HG02588 (cell line): Measurements from ENCODE around the gene OARD1.

ENCODE experiments used
- ATAC-seq: cut with Tn5 transposase; IDR thresholded peaks from one replicate; pipeline ENCODE4 v1.9.1; 2021; ENCODE audit warnings: mild to moderate bottlenecking, moderate library complexity; ENCODE audit not compliant: unreplicated experiment

OARD1 gene

DNA sequence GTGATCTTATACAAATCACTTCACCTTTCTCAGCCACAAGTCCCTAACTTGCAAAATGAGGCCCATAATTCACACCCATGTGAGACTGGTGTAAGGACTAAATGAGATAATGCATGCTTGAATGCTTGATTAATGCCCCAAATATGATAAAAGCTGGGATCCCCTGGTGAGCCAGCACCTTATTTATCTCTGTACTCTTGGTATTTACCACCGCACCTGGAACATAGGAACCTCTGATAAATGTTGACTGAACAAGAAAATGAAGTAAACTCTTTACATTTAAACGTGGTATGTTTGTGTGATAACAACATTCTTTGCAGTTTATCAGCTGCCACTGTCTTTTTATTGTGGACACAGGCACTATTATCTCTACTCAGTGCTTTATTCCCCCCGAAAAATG is 21.6 kb downstream of the OARD1 start:
- no peak for ATAC-seq

DNA sequence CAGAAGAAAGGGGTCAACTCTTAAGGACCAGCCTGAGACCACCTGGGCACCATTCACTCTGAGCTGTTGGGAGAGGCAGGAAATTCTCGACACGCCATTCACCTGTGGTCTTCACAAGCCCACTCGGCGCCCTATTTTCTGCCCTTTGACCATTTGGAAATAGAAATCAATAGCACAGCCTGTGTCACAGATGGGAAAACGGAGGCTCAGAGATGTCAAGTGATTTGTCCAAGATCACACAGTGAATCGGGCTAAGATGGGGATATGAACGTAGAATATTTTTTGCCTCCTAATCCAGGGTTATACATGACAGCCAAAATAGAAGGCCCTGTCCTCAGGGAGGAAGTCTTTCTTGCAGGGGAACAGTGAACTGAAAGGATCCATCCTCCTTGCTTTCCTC is 22.2 kb downstream of the OARD1 start:
- ATAC-seq = no peak

DNA sequence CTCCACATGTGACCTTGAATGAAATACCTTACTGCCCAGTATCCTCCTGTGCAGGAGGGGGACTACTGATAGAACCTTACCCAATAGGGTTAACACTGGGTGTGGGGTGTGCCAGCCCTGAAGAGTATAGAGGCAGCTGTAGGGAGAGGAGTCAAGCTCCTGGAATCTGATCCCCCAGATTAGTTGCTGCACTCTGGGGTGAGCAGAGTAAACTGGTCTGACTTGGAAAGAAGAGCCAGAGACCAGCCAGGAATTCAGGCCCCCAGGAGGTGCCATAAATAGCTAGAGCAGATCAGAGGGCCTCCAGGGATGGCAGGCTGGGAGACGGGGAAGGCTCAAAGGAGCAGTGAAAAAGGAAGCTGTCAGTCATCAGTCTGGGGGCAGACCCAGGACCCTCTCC is 22.6 kb downstream of the OARD1 start:
- ATAC-seq = no peak

DNA sequence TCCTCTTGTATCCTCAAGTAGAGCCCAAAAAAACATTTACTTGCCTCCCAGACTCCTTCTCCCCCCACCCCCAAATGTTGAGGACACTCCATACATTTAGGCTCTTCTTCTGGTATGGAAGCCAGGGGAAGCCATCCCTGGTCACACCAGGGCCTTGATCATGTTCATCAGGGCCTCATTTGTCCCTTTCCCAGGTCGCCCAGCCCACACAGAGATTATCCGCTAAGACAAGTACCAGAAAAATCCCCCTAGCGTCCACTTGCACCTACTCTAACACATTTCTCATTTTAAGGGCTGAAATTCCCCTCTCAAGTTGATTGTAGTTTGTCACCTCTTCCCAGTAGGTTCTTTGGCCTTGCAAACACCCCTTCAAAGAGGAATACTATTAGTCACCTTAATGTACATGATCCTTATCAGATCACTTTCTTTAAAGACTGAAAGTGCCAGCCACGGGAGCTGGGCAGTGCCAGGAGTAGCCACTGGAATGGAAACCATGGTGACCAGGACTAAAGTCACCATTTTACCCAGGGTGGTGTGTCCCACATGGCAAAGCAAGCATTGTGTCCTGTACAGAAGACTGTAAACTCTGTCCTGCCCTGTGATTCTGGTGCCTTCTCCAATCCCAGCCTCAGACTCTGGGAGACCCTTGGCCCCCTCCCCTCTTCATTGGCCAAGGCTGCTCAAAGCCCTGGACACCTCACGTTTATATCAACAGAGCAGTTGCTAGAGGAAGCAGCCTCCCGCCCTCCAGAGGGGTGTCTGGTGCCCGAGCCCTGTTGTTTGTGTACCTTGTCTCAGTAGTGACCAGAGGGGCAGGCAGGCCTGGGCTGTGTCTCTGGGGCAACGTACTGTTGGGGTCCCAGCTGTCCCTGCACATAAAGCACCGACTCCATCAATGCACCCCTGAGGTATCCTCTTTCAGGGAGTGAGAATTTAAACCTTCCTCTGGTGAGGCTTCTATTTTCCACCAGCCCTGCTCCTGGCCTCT is 24.1 kb downstream of the OARD1 start:
- ATAC-seq = no peak

DNA sequence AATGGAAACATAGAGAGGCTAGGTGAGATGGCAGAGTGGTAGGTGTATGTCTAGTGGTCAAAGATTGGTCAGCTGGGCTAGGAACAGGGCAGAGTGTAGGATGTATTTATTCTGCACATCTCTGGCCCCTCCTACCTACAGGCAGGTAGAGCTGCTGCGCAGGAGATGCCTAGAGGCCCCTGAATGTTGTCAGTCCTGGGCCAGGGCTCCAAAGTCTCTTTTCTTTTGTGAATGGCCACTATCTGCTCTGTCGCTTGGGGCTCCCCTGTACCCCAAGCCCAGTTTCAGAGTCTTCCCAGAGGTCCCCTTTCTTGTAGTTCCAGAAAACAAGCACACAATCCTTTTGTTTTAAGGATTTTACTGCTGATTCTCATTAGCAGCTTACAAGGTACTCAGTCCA is 24.9 kb downstream of the OARD1 start:
- no peak for ATAC-seq

DNA sequence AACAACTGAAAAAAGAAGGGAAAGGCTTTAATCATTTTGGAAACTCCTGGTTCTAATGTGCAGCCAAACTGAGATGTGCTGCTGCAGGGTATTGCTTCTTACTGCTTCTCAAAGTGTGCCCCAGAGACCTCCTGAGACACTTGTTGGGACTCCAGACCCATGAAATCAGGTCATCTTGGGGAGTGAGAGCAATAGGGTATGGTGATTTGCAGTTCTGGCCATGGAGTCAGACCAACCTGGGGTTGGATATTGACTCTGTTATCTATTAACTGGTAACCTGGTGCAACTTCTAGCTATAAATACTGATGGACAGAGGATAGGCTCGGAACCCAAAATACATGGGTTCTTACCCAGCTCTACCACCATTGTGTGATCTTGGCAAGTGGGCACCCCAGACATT is 26.1 kb downstream of the OARD1 start:
- no peak for ATAC-seq

DNA sequence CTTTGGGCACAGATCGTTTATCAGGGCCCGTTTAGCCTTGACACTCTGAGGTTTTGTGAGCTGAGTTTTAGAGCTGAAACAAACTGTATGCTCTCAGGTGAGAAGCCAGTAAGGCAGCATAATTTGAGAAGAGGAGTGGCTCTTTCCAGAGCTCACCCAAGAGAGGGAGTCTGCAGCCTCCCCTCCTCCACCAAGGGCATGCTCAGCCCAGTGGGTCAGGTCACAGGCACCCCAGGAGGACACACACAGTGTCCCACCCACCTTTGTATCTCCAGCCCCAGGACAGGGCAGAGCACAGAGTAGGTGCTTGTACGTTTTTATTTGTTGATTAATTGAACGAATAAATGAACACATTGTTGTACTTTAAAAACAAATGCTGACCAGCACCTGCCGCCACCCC is 26.5 kb downstream of the OARD1 start:
- ATAC-seq = no peak

DNA sequence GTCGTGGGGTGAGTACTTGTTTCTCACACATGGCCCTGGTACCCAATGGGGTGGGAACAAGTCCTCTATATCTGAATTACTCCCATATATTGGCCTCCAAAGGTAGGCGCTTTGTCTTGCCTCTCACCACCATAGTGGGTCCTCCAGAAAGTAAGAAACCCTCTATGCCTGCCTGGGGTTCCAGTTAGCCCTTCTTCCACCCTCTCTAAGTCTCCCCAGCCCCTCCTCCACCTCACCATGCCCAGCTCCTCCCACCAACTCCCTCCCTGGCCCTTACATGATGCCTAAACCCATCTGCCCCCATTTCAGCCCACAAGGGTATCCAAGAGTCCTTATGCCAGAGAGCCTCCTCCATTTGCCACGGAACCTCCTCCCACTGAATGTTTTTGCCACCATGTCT is 29.0 kb downstream of the OARD1 start:
- ATAC-seq = no peak

DNA sequence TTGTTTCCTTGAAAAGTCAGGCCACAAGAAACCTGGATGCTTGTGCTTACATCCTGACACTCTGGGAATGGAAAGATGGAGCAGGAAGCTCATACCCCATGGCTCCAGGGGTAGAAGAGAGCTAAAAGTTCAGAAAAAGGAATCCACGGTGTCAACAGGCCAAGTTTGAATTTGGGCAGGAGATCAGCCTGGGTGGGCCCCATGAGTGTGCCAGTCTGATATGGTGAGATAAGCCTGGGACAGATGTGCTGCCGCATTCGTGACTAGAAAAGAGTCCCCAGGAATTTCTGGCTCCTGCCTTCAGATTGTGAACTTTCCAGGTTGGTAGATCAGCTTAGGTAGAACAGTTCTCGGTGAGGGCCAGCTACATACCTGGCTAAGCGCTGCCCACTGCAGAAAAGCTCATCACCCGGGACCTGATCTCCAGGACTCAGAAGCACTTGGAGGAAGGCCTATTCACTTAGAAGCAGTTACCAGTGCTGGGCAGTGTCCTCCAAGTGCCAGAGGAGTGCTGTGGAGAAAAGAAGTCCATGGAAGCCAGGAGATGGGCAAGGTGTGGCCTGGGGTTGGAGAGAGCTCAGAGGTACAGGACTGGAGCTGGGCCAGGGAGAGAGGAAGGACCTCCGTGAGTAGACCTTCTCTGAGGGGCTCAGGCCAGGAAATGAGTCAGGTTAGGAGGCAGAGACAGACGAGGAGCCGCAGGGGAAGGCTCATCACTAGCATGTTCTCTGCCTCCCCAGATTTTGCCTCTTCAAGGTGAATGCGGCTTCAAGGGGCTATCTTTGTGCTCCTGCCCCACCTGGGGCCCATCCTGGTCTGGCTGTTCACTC is 29.7 kb downstream of the OARD1 start, which contains the start of gene TSPO2:
Gene TSPO2 (plus strand): TSS at position 242 of the 830 bp plus-strand sequence. CDS start 519 bp downstream, at position 761.
- ATAC-seq = no peak

DNA sequence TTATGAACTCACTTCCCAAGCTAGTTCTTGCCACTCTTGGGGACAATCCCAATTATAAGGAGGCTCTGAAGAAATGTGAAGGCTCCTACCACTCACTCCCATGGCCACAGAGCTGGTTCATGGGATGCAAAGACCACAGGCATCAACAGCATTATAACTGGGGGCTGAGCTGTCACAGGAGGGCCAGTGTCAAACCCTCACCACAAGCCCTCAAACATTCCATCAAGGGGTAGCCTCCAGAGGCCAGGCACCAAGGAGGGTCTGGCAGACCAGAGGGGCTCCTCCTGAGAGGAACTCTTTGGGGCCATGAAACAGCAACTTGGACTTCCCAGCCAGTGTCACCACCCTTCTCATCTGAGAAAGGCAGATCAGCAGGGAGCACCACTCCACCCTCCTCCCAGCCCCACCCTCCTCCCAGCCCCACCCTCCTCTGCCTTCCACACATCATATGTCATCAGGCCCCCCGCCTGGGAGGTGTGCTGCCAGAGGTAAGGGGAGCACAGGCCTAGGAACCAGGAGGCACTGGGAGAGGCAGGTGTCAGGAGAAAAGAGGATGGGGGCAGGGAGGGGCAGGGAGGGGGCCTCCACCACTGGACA is 31.1 kb downstream of the OARD1 start:
- ATAC-seq = no peak

DNA sequence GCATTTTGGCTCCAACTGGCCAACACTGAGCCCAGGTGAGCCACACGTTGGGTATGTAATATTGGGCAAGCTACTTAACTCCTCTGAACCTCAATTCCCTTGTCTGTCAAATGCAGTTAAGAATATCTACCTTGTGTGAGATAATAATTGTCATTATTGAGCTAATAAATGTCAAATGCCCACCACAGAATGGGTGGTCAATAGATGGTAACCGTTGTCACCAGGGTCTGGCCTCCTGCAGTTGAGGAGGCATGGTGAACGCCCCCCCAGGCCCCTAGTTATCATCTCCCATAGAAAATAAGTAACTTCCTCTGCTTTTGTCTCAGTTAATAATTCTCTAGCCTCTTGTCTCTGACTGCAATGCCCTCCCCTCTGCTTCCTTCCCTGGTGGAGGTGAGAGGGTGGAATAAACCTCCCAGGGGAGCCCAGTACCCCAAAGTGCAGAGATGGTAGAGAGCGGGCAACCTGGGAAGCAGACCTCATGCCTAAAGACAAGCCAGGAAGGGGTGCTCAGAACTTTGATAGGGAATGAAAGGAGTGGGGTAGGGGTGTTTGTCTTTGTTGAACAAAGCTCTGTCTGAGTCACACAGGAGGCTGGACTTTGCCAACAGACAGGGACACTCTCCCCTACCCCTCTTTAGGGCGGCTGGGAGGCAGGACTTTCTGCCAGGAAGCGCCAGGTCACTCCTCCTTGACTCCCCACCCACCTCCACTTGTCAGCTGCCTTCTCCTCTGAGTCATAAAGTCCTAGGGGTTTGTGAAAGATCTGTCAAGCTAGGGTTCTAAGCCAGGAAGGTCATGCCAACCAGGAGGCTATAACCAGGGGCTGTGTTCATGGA is 31.8 kb downstream of the OARD1 start:
- no peak for ATAC-seq

DNA sequence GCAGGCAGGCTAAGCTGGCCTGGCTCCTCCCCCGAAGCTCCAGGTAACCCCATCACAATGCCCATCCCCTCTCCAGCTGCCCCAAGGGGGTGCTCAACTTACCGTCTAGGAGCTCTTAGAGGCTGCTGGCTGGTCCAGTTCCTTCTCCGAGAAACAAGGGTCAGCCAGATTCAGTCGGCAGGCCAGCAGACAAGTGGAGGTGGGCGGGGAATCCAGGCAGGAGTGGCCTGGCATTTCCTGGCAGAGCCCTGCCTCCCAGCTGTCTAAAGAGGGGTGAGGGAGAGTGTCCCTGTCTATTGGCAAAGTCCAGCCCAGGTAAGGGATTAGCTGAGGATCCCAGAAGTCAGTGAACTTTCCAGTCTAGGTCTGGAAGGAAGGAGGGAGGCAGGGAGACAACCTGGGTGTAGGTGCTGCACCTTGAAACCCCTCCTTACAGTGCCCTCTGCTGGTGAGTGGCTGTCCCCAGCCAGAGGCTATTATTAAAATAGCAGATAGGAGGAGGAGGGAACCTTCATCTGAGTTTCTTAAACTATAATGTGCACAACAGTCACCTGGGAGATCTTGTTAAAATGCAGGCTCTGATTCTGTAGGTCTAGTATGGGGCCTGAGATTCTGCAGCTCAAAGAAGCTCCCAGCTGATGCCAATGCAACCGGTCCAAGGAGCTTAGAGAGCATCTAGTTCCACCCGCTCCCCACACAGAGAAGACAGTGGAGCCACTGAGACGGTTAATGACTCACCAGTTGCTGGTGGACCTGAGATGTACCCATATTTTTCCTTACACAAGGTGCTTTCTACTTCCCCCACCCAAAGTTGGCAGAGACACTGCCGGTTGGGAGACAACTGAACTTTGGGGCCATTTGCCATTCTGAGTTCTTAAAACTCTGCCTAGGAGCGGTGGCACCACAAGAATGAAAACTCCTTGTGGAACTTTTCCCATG is 32.8 kb downstream of the OARD1 start, which contains the start of gene UNC5CL:
Gene UNC5CL (minus strand): TSS at position 162 of the 939 bp plus-strand sequence. CDS start 4,147 bp downstream, outside the sequence.
- ATAC-seq = no peak

DNA sequence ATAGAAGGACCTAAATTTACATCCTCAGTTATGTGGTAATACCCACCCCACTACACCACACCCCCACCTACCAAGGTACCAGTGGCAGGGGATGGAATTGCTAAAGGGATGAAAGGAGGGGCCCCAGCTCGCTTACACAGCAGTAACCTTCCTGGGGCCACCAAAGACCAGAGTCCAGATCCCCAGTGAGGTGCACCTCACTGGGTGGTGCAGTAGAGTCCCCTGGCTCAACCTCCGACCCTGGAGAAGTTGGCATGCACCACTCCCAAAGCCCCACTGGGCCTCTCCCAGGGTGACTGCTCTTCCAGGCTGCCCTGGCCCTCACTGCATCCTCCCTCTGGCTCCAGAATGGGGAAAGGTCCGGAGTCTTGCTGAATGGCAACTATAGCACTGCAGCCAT is 34.0 kb downstream of the OARD1 start:
- ATAC-seq = no peak

DNA sequence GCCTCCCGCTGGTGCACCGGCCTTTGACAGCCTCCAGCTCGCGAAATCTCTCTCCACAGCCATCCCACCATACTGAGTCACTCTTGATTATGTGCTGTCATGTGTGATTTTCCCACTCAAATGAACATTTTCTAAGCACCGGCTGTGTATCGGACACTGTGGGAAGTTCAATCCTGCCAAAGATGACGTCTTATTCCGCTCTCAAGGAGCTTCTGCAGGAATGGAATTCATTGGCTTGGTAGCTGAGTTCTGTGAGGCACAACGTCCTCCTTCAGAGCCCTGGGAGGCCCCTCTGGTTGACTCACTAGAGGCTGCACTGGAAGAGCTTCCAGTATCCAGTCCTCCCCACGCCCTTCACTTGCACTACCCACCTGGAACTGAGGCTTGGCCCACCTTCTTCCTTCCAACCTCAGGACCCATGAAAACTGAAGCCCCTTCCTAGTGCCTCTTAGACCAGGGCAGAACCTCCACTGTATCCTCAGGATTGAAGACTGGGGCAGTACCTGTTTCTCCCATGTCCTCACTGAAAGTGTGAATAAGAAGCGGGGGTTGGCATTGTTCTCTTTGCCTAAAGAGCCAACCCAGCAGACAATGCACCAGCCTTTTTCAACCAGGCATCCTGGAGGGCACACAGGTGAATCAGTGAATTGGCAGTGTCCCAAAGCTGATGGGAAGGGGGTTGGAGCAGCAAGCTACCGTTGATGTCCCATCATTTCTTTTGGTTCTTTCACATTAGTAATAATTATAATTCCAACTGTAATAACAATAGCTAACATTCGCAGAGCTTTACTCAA is 34.9 kb downstream of the OARD1 start:
- no peak for ATAC-seq

DNA sequence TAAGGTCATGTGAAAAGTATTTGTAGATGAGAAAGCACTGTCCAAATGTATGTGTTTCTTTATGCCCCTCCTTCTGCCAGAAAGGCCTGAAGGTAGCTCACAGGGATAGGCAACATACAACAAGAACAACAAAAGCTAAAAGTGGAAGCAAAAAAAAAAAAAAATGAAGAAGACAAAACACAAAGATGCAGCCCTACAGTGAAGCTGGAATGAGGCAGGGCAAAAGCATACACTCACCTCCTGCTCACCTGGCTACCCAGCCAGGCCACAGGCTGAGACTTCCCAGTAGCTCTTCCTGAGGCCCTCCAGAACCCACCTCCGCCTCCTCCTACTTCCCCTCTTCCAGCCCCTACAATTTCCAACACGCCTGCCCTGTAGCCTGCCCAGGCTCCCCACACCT is 35.6 kb downstream of the OARD1 start:
- no peak for ATAC-seq

DNA sequence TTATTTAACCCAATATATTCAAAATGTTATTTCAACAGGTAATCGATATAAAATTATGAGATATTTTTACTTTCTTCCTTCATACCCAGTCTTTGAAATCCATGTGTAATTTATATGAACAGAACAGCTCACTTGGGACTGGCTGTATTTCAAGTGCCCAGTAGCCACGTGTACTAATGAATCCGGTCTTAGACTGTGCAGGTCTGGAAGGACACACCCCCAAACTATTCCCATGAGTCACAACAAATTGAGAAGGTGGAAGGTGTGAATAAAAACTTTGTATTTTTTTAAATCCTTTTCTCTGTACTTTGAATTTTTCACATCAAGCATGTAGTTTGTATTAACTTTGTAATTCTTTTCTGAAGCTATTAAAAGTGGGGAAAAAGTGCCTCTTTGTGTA is 36.0 kb downstream of the OARD1 start:
- no peak for ATAC-seq

DNA sequence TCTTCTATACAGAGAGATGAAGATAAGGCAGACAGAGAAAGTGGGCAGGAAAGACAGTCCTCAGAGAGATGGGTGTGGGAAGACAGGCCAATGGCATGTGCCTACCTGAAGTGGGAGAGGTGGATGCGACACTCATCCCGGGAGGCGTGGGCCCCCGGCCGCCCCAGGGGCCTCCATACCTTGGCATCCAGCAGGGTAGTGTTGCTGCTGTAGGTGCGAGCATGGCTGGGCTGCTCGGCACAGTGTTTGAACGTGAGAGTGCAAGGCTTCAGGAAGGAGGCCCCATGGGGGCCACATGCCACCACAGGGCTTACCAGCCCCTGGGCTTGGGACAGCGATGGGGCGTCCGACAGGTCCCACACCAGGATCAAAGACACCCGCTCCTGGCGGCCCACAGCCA is 38.4 kb downstream of the OARD1 start:
- no peak for ATAC-seq

DNA sequence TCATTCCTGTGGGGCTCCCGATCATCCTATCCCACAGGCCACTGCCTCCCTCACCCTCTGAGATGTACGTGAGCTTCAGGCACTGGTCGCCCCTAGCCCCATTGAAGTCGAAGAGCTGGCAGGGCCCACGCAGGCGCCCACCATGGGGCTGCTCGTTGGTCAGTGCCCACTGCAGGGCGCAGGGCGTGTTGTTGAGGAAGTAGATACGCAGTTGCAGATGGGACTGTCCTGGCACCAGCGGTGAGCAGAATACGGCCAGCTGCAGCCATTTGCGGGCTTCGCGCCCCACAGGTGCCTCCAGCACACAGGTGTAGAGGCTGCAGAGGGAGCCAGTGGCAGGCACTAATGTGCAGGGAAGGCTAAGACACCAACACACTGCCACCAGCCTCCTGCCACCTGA is 39.3 kb downstream of the OARD1 start:
- ATAC-seq = no peak
